ENCODE measurements around the gene C12orf56. TPM values are rescaled to one million over a fixed set of nuclear protein-coding genes. Genes with fewer than 3 reads are reported as not detected.

C12orf56 gene
- total RNA-seq, 5 donors from 2014 or later (not counting 1 experiment from before 2014, with no cell fraction given), result 0.07 to 0.33 (median 0.24) TPM; not detected in 1

- ATAC-seq (replicated peaks in 1 of 4), result no peak
- no peaks in the 10 kb centered on the region for H3K9me3 ChIP-seq
These were observed 5.2 kb upstream of the C12orf56 start for GRCh38 chr12:64395739-64396138.

DNA sequence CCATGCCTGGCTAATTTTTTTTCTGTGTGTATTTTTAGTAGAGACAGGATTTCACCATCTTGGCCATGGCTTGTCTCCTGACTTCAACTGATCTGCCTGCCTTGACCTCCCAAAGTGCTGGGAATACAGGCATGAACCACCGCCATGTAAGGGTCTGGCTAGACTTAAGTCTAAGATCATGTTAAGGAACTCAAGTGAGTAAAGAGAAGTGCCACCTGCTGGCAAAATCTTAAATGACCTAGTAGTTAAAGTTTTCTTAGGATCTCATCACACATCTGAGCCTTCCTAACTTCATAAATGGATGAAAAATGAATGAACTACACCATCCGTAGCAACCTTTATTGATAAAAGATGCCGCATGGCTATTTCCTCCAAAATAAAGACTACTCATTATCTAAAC, 1.7 kb upstream of the C12orf56 start:
- Histone ChIP-seq H3K4me1 (ENCODE audit: control insufficient read depth in 1 of 2, extremely low read depth in 1 of 2, insufficient read depth in 2 of 2, low read length in 2 of 2) (peaks cover 3 to 11% of the 10 kb centered on the region in 2 experiments), H3K4me3 (ENCODE audit: control insufficient read depth in 1 of 2, extremely low read depth in 1 of 2, low read length in 1 of 2) (no peak overlapping the region), H3K36me3 (ENCODE audit: control insufficient read depth in 2 of 2, extremely low read depth in 1 of 2, insufficient read depth in 1 of 2, low read length in 1 of 2) (no peaks in the 10 kb centered on the region), H3K9me3 (no peaks in the 10 kb centered on the region), H3K27ac (ENCODE audit: low read length) (no peak overlapping the region), H3K27me3 (replicated peaks in 1 of 2; ENCODE audit: control insufficient read depth in 2 of 2, extremely low read depth in 1 of 2, insufficient read depth in 2 of 2, low read length in 1 of 2) (peaks cover 0 to 18% of the 10 kb centered on the region in 2 experiments)
- CTCF ChIA-PET, result no interaction called here
- WGBS (ENCODE audit: insufficient coverage), result no CpG with 5 or more reads among the region's 3 CpGs
- POLR2A ChIA-PET, result interaction anchor here in 1 of 2 donors (0.7 kb wide), 1 partner anchor 27 kb away, joined by 7 read pairs; no protein-coding TSS in a partner anchor
- Mint-ChIP-seq H3K4me3 (peak overlapping the region in 2 of 3 donors; percentile 13 to 28), H3K4me1 (peaks cover 12 to 17% (median 13%) of the 10 kb centered on the region in 3 donors), H3K27ac (no peak overlapping the region), H3K9me3 (no peaks in the 10 kb centered on the region), H3K36me3 (no peaks in the 10 kb centered on the region), H3K27me3 (peaks cover 0 to 2% of the 10 kb centered on the region in 2 donors)
- DNase-seq (peak in 4 of 35 experiments; percentile 15 to 57 (median 20)), ATAC-seq (replicated peaks in 1 of 4) (peak; percentile 43 to 59 (median 54))

More at GRCh38 chr12:64395739-64396138, 5.2 kb upstream of the C12orf56 start:
- no peak for DNase-seq
- 84% methylated on average over 2 of the region's 2 CpGs for WGBS (ENCODE audit: insufficient coverage)
- peaks cover 0 to 8% of the 10 kb centered on the region in 2 experiments for H3K27me3 ChIP-seq (replicated peaks in 1 of 2; ENCODE audit: control insufficient read depth in 2 of 2, extremely low read depth in 1 of 2, insufficient read depth in 2 of 2, low read length in 1 of 2)
- ChIA-PET POLR2A (no interaction called here), CTCF (no interaction called here)
- H3K4me3 Mint-ChIP-seq, result no peak overlapping the region
- no peaks in the 10 kb centered on the region for H3K36me3 Mint-ChIP-seq
- H3K27ac Mint-ChIP-seq, result no peak overlapping the region
- peaks cover 8 to 25% (median 15%) of the 10 kb centered on the region in 3 donors for H3K4me1 Mint-ChIP-seq
- H3K27ac ChIP-seq (ENCODE audit: low read length), result no peak overlapping the region
- H3K36me3 ChIP-seq (ENCODE audit: control insufficient read depth in 2 of 2, extremely low read depth in 1 of 2, insufficient read depth in 1 of 2, low read length in 1 of 2), result no peaks in the 10 kb centered on the region
- peaks cover under 1 to 2% of the 10 kb centered on the region in 2 experiments for H3K4me1 ChIP-seq (ENCODE audit: control insufficient read depth in 1 of 2, extremely low read depth in 1 of 2, insufficient read depth in 2 of 2, low read length in 2 of 2)
- peaks cover 0 to 2% of the 10 kb centered on the region in 2 donors for H3K27me3 Mint-ChIP-seq
- H3K4me3 ChIP-seq (ENCODE audit: control insufficient read depth in 1 of 2, extremely low read depth in 1 of 2, low read length in 1 of 2), result no peak overlapping the region
- H3K9me3 Mint-ChIP-seq, result no peaks in the 10 kb centered on the region

DNA sequence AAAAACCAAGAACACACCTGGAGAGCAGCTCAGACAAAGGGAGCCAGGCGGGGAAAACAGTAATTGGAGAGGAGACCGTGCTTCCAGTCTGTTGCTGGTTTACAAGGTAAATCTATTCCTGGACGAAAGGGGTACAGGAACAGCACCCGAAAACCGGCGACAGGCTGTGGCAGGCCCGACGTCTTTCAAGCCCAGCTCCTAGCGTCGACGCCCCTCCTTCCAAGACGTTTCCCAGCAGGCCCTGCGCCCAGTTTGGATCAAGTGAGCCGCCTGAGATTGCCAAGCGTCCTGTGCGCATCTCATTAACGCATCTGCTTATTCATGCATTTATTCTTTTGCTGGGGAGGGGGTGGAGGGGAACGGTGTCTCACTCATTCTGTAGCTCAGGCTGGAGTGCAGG, 1.4 kb downstream of the C12orf56 start:
- ChIA-PET POLR2A (no interaction called here), CTCF (interaction anchor here (0.5 to 0.6 kb wide), 4 partner anchors 9 to 1782 kb away, joined by 3 to 5 read pairs (median 3); no protein-coding TSS in a partner anchor)
- H3K4me3 Mint-ChIP-seq, result peak overlapping the region in 1 of 3 donors; percentile 35
- Histone ChIP-seq H3K36me3 (ENCODE audit: control insufficient read depth in 2 of 2, extremely low read depth in 1 of 2, insufficient read depth in 1 of 2, low read length in 1 of 2) (no peaks in the 10 kb centered on the region), H3K4me1 (ENCODE audit: control insufficient read depth in 1 of 2, extremely low read depth in 1 of 2, insufficient read depth in 2 of 2, low read length in 2 of 2) (peaks cover 13 to 32% of the 10 kb centered on the region in 2 experiments), H3K27ac (ENCODE audit: low read length) (no peak overlapping the region), H3K27me3 (replicated peaks in 1 of 2; ENCODE audit: control insufficient read depth in 2 of 2, extremely low read depth in 1 of 2, insufficient read depth in 2 of 2, low read length in 1 of 2) (peaks cover 0 to 18% of the 10 kb centered on the region in 2 experiments), H3K9me3 (no peaks in the 10 kb centered on the region), H3K4me3 (ENCODE audit: control insufficient read depth in 1 of 2, extremely low read depth in 1 of 2, low read length in 1 of 2) (no peak overlapping the region)
- no peaks in the 10 kb centered on the region for H3K36me3 Mint-ChIP-seq
- DNase-seq, result no peak
- H3K27ac Mint-ChIP-seq, result no peak overlapping the region
- peaks cover 0 to 2% of the 10 kb centered on the region in 2 donors for H3K27me3 Mint-ChIP-seq
- H3K4me1 Mint-ChIP-seq, result peaks cover 35 to 40% (median 37%) of the 10 kb centered on the region in 3 donors
- no peaks in the 10 kb centered on the region for H3K9me3 Mint-ChIP-seq
- WGBS (ENCODE audit: insufficient coverage), result 98% methylated on average over 15 of the region's 18 CpGs
- ATAC-seq (replicated peaks in 1 of 4), result no peak

- DNase-seq (no peak), ATAC-seq (replicated peaks in 1 of 4) (no peak)
- Mint-ChIP-seq H3K36me3 (no peaks in the 10 kb centered on the region), H3K27ac (peak overlapping the region; percentile 11 to 34), H3K4me3 (no peak overlapping the region), H3K4me1 (peaks cover 41 to 45% (median 44%) of the 10 kb centered on the region in 3 donors), H3K9me3 (no peaks in the 10 kb centered on the region), H3K27me3 (peaks cover 0 to 2% of the 10 kb centered on the region in 2 donors)
- H3K4me3 ChIP-seq (ENCODE audit: control insufficient read depth in 1 of 2, extremely low read depth in 1 of 2, low read length in 1 of 2), result no peak overlapping the region
- H3K27me3 ChIP-seq (replicated peaks in 1 of 2; ENCODE audit: control insufficient read depth in 2 of 2, extremely low read depth in 1 of 2, insufficient read depth in 2 of 2, low read length in 1 of 2), result peaks cover 0 to 18% of the 10 kb centered on the region in 2 experiments
- WGBS (ENCODE audit: insufficient coverage), result 100% methylated on average over 1 of the region's 6 CpGs
- no peak overlapping the region for H3K27ac ChIP-seq (ENCODE audit: low read length)
- no peaks in the 10 kb centered on the region for H3K9me3 ChIP-seq
- H3K4me1 ChIP-seq (ENCODE audit: control insufficient read depth in 1 of 2, extremely low read depth in 1 of 2, insufficient read depth in 2 of 2, low read length in 2 of 2), result peaks cover 19 to 32% of the 10 kb centered on the region in 2 experiments
- POLR2A ChIA-PET, result interaction anchor here in 1 of 2 donors (0.6 kb wide), 1 partner anchor 220 kb away, joined by 4 read pairs; no protein-coding TSS in a partner anchor
- no peaks in the 10 kb centered on the region for H3K36me3 ChIP-seq (ENCODE audit: control insufficient read depth in 2 of 2, extremely low read depth in 1 of 2, insufficient read depth in 1 of 2, low read length in 1 of 2)
- CTCF ChIA-PET, result interaction anchor here in 1 of 2 donors (1.4 kb wide), 1 partner anchor 83 kb away, joined by 6 read pairs; no protein-coding TSS in a partner anchor
These were observed 3.3 kb downstream of the C12orf56 start for GRCh38 chr12:64387197-64387816.

DNA sequence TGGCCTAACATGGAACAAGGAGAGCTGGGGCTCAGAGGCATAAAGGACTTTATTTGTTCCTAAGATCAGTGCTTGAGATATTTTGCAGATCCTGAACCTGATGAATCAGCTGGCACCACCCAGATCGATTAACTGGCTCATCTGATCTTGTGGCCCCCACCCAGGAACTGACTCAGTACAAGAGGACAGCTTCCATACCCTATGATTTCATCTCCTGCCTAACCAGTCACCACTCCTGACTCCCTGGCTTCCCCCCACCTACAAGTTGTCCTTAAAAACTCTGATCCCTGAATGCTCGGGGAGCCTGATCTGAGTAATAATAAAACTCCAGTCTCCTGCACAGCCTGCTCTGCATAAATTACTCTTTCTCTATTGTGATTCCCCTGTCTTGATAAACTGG, 5.1 kb downstream of the C12orf56 start:
- ChIA-PET POLR2A (interaction anchor here in 1 of 2 donors (0.7 kb wide), 1 partner anchor 446 kb away, joined by 6 read pairs; no protein-coding TSS in a partner anchor), CTCF (interaction anchor here in 1 of 2 donors (0.5 kb wide), 1 partner anchor 222 kb away, joined by 3 read pairs; no protein-coding TSS in a partner anchor)
- Histone ChIP-seq H3K9me3 (no peaks in the 10 kb centered on the region), H3K27ac (ENCODE audit: low read length) (peak overlapping the region; percentile 46), H3K4me3 (ENCODE audit: control insufficient read depth in 1 of 2, extremely low read depth in 1 of 2, low read length in 1 of 2) (no peak overlapping the region), H3K36me3 (ENCODE audit: control insufficient read depth in 2 of 2, extremely low read depth in 1 of 2, insufficient read depth in 1 of 2, low read length in 1 of 2) (no peaks in the 10 kb centered on the region), H3K27me3 (replicated peaks in 1 of 2; ENCODE audit: control insufficient read depth in 2 of 2, extremely low read depth in 1 of 2, insufficient read depth in 2 of 2, low read length in 1 of 2) (peaks cover 0 to 7% of the 10 kb centered on the region in 2 experiments), H3K4me1 (ENCODE audit: control insufficient read depth in 1 of 2, extremely low read depth in 1 of 2, insufficient read depth in 2 of 2, low read length in 2 of 2) (peaks cover 16 to 28% of the 10 kb centered on the region in 2 experiments)
- DNase-seq (no peak), ATAC-seq (replicated peaks in 1 of 4) (peak; percentile 35 to 43 (median 36))
- peak overlapping the region in 2 of 3 donors; percentile 46 to 48 for H3K4me3 Mint-ChIP-seq
- H3K4me1 Mint-ChIP-seq, result peaks cover 33 to 37% (median 34%) of the 10 kb centered on the region in 3 donors
- H3K27me3 Mint-ChIP-seq, result no peaks in the 10 kb centered on the region
- peak overlapping the region; percentile 89 to 96 for H3K27ac Mint-ChIP-seq
- WGBS (ENCODE audit: insufficient coverage), result 10% methylated on average over 2 of the region's 2 CpGs
- peaks cover 5 to 9% (median 5%) of the 10 kb centered on the region in 3 donors for H3K9me3 Mint-ChIP-seq
- H3K36me3 Mint-ChIP-seq, result peaks cover 3% of the 10 kb centered on the region

DNA sequence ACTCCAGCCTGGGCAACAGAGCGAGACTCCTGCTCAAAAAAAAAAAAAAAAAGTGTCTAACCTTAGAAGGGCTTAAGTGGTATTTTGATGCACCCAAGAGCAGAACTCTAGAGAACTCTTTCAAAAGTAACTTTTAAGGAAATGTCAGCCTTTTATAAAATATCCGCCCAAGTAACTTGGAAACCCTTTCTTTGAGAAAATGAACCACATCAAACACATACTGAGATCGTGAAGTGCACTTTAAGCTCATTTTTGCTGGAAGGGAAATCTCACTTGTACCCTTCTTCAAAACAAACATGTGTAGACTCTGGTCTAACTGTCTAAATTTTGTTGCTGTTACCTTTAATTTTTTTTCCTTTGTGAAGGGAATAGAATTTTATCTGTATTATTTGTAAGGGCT, 5.5 kb downstream of the C12orf56 start:
- Mint-ChIP-seq H3K4me1 (peaks cover 33 to 37% (median 34%) of the 10 kb centered on the region in 3 donors), H3K9me3 (peaks cover 8 to 14% (median 9%) of the 10 kb centered on the region in 3 donors), H3K27me3 (no peaks in the 10 kb centered on the region), H3K27ac (peak overlapping the region; percentile 89 to 96), H3K36me3 (peaks cover 5% of the 10 kb centered on the region), H3K4me3 (peak overlapping the region in 2 of 3 donors; percentile 46 to 48)
- WGBS (ENCODE audit: insufficient coverage), result 20% methylated on average over 2 of the region's 3 CpGs
- DNase-seq, result peak in 1 of 35 experiments; percentile 54
- Histone ChIP-seq H3K4me1 (ENCODE audit: control insufficient read depth in 1 of 2, extremely low read depth in 1 of 2, insufficient read depth in 2 of 2, low read length in 2 of 2) (peaks cover 16 to 23% of the 10 kb centered on the region in 2 experiments), H3K27me3 (replicated peaks in 1 of 2; ENCODE audit: control insufficient read depth in 2 of 2, extremely low read depth in 1 of 2, insufficient read depth in 2 of 2, low read length in 1 of 2) (peaks cover 0 to 4% of the 10 kb centered on the region in 2 experiments), H3K9me3 (no peaks in the 10 kb centered on the region), H3K36me3 (ENCODE audit: control insufficient read depth in 2 of 2, extremely low read depth in 1 of 2, insufficient read depth in 1 of 2, low read length in 1 of 2) (no peaks in the 10 kb centered on the region), H3K4me3 (ENCODE audit: control insufficient read depth in 1 of 2, extremely low read depth in 1 of 2, low read length in 1 of 2) (no peak overlapping the region), H3K27ac (ENCODE audit: low read length) (peak overlapping the region; percentile 46)
- ChIA-PET CTCF (no interaction called here), POLR2A (interaction anchor here in 1 of 2 donors (0.5 to 0.7 kb wide), 3 partner anchors 309 to 1796 kb away, joined by 3 to 6 read pairs (median 4); no protein-coding TSS in a partner anchor)
- ATAC-seq (replicated peaks in 1 of 4), result peak; percentile 59 to 91 (median 79)
